ENCODE measurements around the gene AXIN2. TPM values are rescaled to one million over a fixed set of nuclear protein-coding genes. Genes with fewer than 3 reads are reported as not detected.

AXIN2 gene
- total and polyA plus RNA-seq, 10 of the 15 experiments (the other 5 are each of a cell fraction or from before 2014, with no cell fraction given) = 0.47 to 7.8 (median 3.1) TPM

DNA sequence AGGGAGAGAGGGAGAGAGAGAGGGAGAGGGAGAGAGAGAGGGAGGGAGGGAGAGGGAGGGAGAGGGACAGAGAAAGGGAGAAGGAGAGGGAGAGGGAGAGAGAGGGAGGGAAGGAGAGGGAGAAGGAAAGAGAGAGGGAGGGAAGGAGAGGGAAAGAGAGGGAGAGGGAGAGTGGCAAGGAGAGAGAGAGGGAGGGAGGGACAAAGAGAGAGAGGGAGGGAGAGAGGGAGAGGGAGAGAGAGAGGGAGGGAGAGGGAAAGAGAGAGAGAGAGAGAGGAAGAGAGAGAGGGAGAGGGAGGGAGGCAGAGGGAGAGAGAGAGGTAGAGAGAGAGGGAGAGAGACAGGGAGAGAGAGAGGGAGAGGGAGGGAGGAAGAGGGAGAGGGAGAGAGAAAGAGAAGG lies 73.5 kb downstream of the AXIN2 start:
- Histone ChIP-seq H4K20me1 (ENCODE audit: control insufficient read depth, insufficient read depth) (no peaks in the 10 kb centered on the region), H3K4me3 (no peak overlapping the region), H3K27me3 (replicated peaks in 1 of 2; ENCODE audit: control insufficient read depth in 2 of 2, insufficient read depth in 2 of 2, low read length in 1 of 2) (no peaks in the 10 kb centered on the region; a peak in 1 of 4 replicates), H2AFZ (ENCODE audit: control insufficient read depth, low read depth, low read length) (no peak overlapping the region), H3K4me1 (ENCODE audit: control insufficient read depth, insufficient read depth, low read length) (no peaks in the 10 kb centered on the region), H3K9me3 (replicated peaks; ENCODE audit: control insufficient read depth, insufficient read depth, low read length) (no peaks in the 10 kb centered on the region; the same call in 2 of the 3 replicates), H3K9ac (ENCODE audit: control insufficient read depth, insufficient read depth, low read length) (no peak overlapping the region), H3K36me3 (ENCODE audit: control insufficient read depth in 2 of 2, insufficient read depth in 2 of 2, low read length in 1 of 2) (no peaks in the 10 kb centered on the region), H3K27ac (ENCODE audit: control insufficient read depth, insufficient read depth) (no peak overlapping the region), H3K4me2 (ENCODE audit: control insufficient read depth, insufficient read depth) (no peak overlapping the region), H3K79me2 (ENCODE audit: control insufficient read depth, insufficient read depth, low read length) (no peaks in the 10 kb centered on the region)
- TF ChIP-seq MTA3 (IDR thresholded peaks at IDR 0.05; ENCODE audit: borderline replicate concordance, low read length) (no peak), RFX5 (IDR thresholded peaks at IDR 0.05; ENCODE audit: low read depth, low read length) (no peak), SIN3A (IDR thresholded peaks at IDR 0.05; ENCODE audit: low read depth, low read length) (no peak), YBX1 (IDR thresholded peaks at IDR 0.05) (no peak), POLR2A (IDR thresholded peaks at IDR 0.05; ENCODE audit: low read depth, low read length) (no peak), CHD1 (IDR thresholded peaks at IDR 0.05; ENCODE audit: low read depth, low read length) (no peak), RAD51 (IDR thresholded peaks at IDR 0.05) (no peak), NR2C1 (IDR thresholded peaks at IDR 0.05) (no peak), CHD4 (IDR thresholded peaks at IDR 0.05) (no peak), BCL11A (IDR thresholded peaks at IDR 0.05; ENCODE audit: low read depth, low read length) (no peak), ZSCAN29 (IDR thresholded peaks at IDR 0.05) (no peak), SREBF1 (IDR thresholded peaks at IDR 0.05; ENCODE audit: low read length) (no peak), ETV6 (conservative IDR thresholded peaks at IDR 0.05 in 1 of 2, IDR thresholded peaks at IDR 0.05 in 1 of 2; ENCODE audit: borderline replicate concordance in 1 of 2, low read depth in 1 of 2) (no peak), LARP7 (IDR thresholded peaks at IDR 0.05) (no peak)
- TF ChIP-seq, protein P1, sequence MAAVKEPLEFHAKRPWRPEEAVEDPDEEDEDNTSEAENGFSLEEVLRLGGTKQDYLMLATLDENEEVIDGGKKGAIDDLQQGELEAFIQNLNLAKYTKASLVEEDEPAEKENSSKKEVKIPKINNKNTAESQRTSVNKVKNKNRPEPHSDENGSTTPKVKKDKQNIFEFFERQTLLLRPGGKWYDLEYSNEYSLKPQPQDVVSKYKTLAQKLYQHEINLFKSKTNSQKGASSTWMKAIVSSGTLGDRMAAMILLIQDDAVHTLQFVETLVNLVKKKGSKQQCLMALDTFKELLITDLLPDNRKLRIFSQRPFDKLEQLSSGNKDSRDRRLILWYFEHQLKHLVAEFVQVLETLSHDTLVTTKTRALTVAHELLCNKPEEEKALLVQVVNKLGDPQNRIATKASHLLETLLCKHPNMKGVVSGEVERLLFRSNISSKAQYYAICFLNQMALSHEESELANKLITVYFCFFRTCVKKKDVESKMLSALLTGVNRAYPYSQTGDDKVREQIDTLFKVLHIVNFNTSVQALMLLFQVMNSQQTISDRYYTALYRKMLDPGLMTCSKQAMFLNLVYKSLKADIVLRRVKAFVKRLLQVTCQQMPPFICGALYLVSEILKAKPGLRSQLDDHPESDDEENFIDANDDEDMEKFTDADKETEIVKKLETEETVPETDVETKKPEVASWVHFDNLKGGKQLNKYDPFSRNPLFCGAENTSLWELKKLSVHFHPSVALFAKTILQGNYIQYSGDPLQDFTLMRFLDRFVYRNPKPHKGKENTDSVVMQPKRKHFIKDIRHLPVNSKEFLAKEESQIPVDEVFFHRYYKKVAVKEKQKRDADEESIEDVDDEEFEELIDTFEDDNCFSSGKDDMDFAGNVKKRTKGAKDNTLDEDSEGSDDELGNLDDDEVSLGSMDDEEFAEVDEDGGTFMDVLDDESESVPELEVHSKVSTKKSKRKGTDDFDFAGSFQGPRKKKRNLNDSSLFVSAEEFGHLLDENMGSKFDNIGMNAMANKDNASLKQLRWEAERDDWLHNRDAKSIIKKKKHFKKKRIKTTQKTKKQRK (IDR thresholded peaks at IDR 0.05; ENCODE audit: low read depth, low read length) = no peak
- ATAC-seq = no peak
- CTCF ChIA-PET = no interaction called here
- POLR2A ChIA-PET = no interaction called here
- SMC1A ChIA-PET (ENCODE audit: uncharacterized antibody, unreplicated experiment) = no interaction called here
- intact Hi-C loops (cut with micrococcal nuclease; ENCODE audit: unreplicated experiment) = no loop called here
- in situ Hi-C loops (cut with MboI) = no loop called here
- RAD21 ChIA-PET (ENCODE audit: unreplicated experiment) = no interaction called here
- no peak for DNase-seq (ENCODE audit: low read depth, low spot score)
- FAIRE-seq = no peak
- no TSS peak for BruUV-seq (replicated peaks)
